Mucosa of gallbladder (tissue), 1 donor: ENCODE measurements around the gene SEMA6A. TPM values are rescaled to one million over a fixed set of nuclear protein-coding genes. Genes with fewer than 3 reads are reported as not detected.

Experiments
- DNase-seq: peaks from one replicate; pipeline ENCODE4 v3.0.0-alpha.2; 2020; ENCODE audit warnings: low spot score
- total RNA-seq: library from RNA; stranded (reverse); gene quantifications from one replicate; pipeline ENCODE4 v1.2.1, GENCODE V29; 2021
- donor health status: DM: no; HTN: no; CAD: no.

Gene SEMA6A
- total RNA-seq, 1 donor from 2014 or later = 98.1 TPM

GRCh38 chr5:116495786-116496357 lies 78.8 kb downstream of the SEMA6A start:
- DNase-seq = no peak

GRCh38 chr5:116494784-116495450 lies 79.7 kb downstream of the SEMA6A start:
- DNase-seq = no peak

- no peak for DNase-seq
These were observed 81.8 kb downstream of the SEMA6A start for GRCh38 chr5:116492776-116493175.

- peak; percentile 29 for DNase-seq
These were observed 82.5 kb downstream of the SEMA6A start for GRCh38 chr5:116492016-116492623.

- DNase-seq = no peak
These were observed 86.1 kb downstream of the SEMA6A start for GRCh38 chr5:116488356-116489041.

- DNase-seq = no peak
These were observed 87.6 kb downstream of the SEMA6A start for GRCh38 chr5:116487045-116487444.

GRCh38 chr5:116486588-116486987 lies 88.0 kb downstream of the SEMA6A start:
- DNase-seq = no peak

GRCh38 chr5:116484645-116485044 lies 90.0 kb downstream of the SEMA6A start:
- no peak for DNase-seq

- no peak for DNase-seq
These were observed 92.2 kb downstream of the SEMA6A start for GRCh38 chr5:116482394-116482793.

- no peak for DNase-seq
These were observed 93.6 kb downstream of the SEMA6A start for GRCh38 chr5:116480894-116481510.

- DNase-seq = peak; percentile 15
These were observed 94.6 kb downstream of the SEMA6A start for GRCh38 chr5:116479776-116480675.

GRCh38 chr5:116478491-116478890 lies 96.1 kb downstream of the SEMA6A start:
- DNase-seq = no peak

GRCh38 chr5:116476897-116477537 lies 97.6 kb downstream of the SEMA6A start:
- peak; percentile 27 for DNase-seq

GRCh38 chr5:116475338-116475737 lies 99.3 kb downstream of the SEMA6A start:
- DNase-seq = no peak

GRCh38 chr5:116473706-116474105 lies 100.9 kb downstream of the SEMA6A start:
- no peak for DNase-seq

- DNase-seq = no peak
These were observed 102.3 kb downstream of the SEMA6A start for GRCh38 chr5:116472274-116472673.

- DNase-seq = no peak
These were observed 105.0 kb downstream of the SEMA6A start for GRCh38 chr5:116469631-116470030.

GRCh38 chr5:116468583-116468982 lies 106.0 kb downstream of the SEMA6A start:
- no peak for DNase-seq

- DNase-seq = no peak
These were observed 107.2 kb downstream of the SEMA6A start for GRCh38 chr5:116467465-116467843.

GRCh38 chr5:116466727-116467464 lies 107.7 kb downstream of the SEMA6A start:
- DNase-seq = no peak
